Stimulated activated naive CD8-positive, alpha-beta T cell treated with anti-CD3 and anti-CD28 coated beads, Interleukin-15, Interleukin-2, amounts not matched to agents 100 U/mL and 50 U/mL, for 24 hours (primary cell): ENCODE measurements around the gene DNAJC8.

Experiments used
- ATAC-seq: fragments of 150-1000 bp; cut with Tn5 transposase; one replicate; pipeline ENCODE4 v1.10.0; 2021
- DNase-seq: peaks from one replicate; pipeline ENCODE4 v3.0.0; 2021

DNAJC8 gene

DNA sequence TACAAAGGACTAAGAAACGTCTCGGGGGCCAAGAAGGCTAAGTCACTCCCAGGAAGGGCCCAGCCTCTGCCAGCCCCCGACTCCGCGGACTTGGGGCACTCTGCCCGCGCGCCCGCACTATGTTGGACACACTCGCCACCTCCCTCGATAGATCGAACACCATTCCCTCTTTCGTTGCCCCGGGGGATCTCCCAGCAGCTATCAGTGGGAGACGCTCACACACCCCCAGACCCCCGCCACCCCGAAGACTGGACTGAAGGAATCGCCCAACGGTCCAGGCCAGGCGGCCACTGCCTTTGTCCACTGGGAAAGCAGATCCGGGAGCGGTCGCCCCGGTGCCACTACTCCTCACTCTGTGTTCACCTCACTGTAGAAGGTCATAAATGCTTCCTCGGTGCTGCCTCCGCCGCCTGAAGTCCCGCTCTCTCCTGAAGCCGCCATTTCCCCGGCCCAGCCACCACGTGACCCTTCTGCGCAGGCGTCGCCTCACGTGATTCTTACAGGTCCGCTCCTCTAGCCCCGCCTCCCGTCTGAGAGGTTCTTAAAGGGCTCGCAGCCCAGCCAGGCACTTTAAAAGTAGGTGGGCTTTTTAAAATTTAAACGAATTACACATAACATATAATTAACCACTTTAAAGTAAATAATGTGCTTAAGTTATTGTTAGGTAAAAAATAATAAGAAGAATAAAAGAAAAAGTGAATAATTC, at the start of gene DNAJC8:
DNAJC8 (minus strand) TSS at position 472 of the 706 bp plus-strand sequence; CDS start at position 441, 31 bp downstream.
- DNase-seq, result peak; percentile 97
- ATAC-seq, result peak; percentile 66

- DNase-seq (no peak), ATAC-seq (no peak)
These were observed 49.0 kb upstream of the DNAJC8 start for GRCh38 chr1:28281608-28282425.

GRCh38 chr1:28280977-28281381, 48.1 kb upstream of the DNAJC8 start:
- no peak for ATAC-seq
- no peak for DNase-seq

GRCh38 chr1:28280501-28280900, 47.7 kb upstream of the DNAJC8 start:
- no peak for ATAC-seq
- DNase-seq, result no peak

GRCh38 chr1:28279721-28280120, 46.9 kb upstream of the DNAJC8 start:
- DNase-seq (no peak), ATAC-seq (no peak)

DNA sequence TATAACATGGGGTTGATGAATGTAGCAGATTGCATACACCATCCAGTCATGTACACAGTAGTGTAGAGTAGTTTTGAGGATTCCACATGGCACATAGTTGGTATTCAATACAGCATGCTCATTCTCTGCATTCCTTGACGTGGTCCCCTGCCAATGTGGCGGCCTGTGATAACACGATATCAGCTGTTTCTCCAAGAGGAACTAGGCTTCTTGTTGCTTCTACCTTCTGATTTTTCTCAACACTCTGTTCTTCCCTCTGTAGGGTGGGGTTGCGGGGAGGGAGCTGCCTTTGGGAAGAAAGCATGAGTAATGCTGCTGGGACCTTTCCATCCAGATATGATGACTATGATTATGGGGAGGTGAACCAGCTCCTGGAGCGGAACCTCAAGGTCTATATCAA, 45.9 kb upstream of the DNAJC8 start:
- ATAC-seq (no peak), DNase-seq (no peak)

DNA sequence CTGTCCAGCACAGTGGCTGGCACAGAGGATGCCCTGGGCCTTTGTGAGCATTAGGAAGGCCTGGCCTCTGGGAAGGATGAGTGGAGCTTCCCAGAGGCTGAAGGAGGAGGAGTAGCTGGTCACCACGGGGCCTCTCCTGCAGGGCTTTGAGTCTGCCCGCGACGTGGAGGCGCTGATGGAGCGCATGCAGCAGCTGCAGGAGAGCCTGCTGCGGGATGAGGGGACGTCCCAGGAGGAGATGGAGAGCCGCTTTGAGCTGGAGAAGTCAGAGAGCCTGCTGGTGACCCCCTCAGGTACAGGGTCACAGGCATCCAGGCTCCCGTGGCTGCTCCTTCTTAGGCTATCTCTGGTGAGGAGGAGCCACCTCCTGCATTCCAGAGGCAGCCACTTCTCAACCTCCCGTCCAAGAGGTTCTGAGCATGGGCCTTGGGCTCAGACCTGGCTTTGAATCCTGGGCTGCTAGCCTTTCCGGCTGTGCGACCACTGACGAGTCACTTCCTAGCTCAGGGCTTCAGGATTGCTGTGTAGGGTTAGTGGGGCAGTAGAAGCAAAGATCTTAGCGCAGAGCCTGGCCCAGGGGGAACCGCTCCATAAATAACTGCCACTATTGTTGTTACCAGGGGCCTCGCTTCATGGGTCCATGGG, 40.5 kb upstream of the DNAJC8 start:
- no peak for DNase-seq
- ATAC-seq, result no peak

GRCh38 chr1:28272215-28272852, 39.5 kb upstream of the DNAJC8 start:
- DNase-seq, result no peak

DNA sequence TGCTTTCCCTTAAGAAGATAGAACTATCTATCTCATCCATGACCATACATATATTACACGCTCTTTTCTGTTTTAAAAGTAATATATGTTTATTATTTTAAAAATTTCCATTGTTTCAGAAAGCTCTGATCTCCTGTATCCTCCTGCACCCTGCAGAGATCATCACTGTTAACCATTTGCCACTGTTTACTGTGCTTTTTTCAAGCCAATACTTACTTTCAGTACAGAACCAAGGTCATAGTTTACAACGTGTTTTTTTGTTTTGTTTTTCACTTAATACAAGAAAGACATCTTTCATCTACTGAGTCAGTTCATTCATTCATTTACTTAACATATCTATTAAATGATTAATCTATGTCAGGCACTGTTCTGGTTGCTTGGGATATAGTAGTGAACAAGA, 36.7 kb upstream of the DNAJC8 start:
- DNase-seq, result no peak
- no peak for ATAC-seq

More at GRCh38 chr1:28272215-28272852, 39.5 kb upstream of the DNAJC8 start:
- no peak for ATAC-seq

DNA sequence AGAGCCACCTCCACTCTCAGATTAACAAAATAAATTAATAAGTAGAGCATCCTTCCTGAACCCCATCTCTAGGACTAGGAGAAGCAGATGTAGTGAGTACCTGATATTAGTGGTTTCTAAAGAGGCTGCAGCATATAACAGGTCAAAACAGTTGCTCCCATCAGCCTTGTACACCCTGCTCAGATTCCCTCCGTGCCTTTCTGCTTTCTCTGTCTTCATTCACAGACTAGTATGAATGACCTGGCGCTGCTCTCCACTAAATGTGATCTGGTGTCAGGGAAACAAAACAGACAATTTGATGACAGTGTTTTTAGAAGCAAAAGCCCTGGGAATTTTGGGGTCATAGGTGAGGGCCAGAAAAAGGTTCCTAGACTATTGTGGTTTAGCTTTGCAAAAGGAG, 34.8 kb upstream of the DNAJC8 start:
- DNase-seq (no peak), ATAC-seq (no peak)

DNA sequence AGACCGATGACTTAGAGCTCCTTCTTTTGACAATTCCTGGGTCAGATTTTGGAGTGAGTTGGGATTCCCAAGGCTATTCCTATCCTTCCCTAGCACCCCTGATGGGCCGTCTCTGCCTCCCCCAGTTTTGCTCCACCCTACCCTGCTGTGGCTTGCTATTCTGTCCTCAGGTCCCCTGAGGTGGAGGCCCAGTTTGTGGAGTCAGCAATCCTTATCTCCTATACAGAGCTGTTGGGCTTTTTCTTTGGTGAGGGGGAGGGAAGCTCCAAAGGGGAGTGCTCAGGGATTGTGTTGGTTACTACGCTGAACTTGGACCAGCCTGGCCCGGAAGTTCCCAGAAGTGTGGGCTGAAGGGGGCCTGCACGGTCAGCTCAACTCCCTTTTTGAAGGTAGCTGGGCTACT, 34.1 kb upstream of the DNAJC8 start:
- DNase-seq, result no peak
- ATAC-seq, result no peak

GRCh38 chr1:28265577-28265976, 32.7 kb upstream of the DNAJC8 start:
- DNase-seq, result no peak
- ATAC-seq, result no peak

GRCh38 chr1:28264897-28265296, 32.1 kb upstream of the DNAJC8 start:
- ATAC-seq (no peak), DNase-seq (no peak)

- DNase-seq (no peak), ATAC-seq (no peak)
These were observed 28.0 kb upstream of the DNAJC8 start for GRCh38 chr1:28260803-28261174.

GRCh38 chr1:28259934-28260802, 27.3 kb upstream of the DNAJC8 start:
- ATAC-seq, result no peak
- peak; percentile 57 for DNase-seq

GRCh38 chr1:28259252-28259933, 26.6 kb upstream of the DNAJC8 start, which contains the start of gene SESN2:
Gene SESN2, plus strand, starts transcription at chr1:28259518. Its CDS starts 330 bp downstream, at chr1:28259848.
- DNase-seq (peak; percentile 99), ATAC-seq (peak; percentile 97)

GRCh38 chr1:28258628-28259251, 25.9 kb upstream of the DNAJC8 start:
- ATAC-seq (no peak), DNase-seq (peak; percentile 22)

- DNase-seq, result no peak
- no peak for ATAC-seq
These were observed 24.9 kb upstream of the DNAJC8 start for GRCh38 chr1:28257736-28258135.

DNA sequence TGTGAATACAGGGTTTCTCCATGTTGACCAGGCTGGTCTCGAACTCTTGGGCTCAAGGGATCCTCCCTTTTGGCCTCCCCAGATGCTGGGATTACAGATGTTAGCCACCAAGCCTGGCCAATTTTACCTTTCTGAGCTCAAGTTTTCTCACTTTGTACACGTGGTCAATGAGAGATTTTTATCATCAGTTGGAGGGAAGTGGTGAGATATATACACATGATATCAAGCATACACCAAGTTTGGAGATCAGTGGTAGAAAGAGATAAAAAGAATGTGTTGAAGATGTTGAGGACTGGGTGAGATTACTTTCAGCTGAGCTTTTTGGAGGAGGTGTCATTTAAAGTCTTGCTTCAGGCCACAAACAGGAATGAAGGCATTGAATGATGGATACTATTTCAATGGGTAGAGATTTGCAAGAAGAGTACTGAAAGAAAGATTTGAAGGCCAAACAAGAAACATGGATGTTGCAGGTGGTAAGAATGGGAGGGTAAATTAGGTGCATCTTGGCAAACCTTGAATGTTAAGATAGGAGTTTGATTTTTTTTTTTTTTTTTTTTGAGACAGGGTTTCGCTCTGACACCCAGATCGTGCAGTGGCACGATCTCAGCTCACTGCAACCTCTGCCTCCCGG, 23.5 kb upstream of the DNAJC8 start:
- no peak for DNase-seq
- ATAC-seq, result no peak

- DNase-seq (no peak), ATAC-seq (no peak)
These were observed 17.1 kb upstream of the DNAJC8 start for GRCh38 chr1:28249866-28250295.
